ENCODE results near the gene CYB561D2. TPM values are rescaled to one million over a fixed set of nuclear protein-coding genes. Genes with fewer than 3 reads are reported as not detected.
"Not testable (repeated sequence)": the region's sequence is repeated elsewhere in the genome, so short reads cannot be mapped to it uniquely, and the experiment has no call there.

Gene CYB561D2
- 10 to 100 TPM in 1 of 2 donors, 1 to 10 TPM in 1; 7.9 to 10.5 TPM for total RNA-seq
- long read RNA-seq, donor 1, transcript CYB561D2-205 (4 exons, 1,319 nt): major isoform, 7 of 11 reads
- long read RNA-seq, donor 1, partial matches to known transcripts: 0 of 11 reads
- long read RNA-seq, donor 1, other reads (novel, unspliced or antisense): 1 of 11 reads
- long read RNA-seq, donor 2, transcript CYB561D2-205 (4 exons, 1,319 nt): major isoform, 13 of 30 reads
- long read RNA-seq, donor 2, transcript CYB561D2-201 (4 exons, 1,225 nt): minor isoform, 6 of 30 reads
- long read RNA-seq, donor 2, partial matches to known transcripts: 1 of 30 reads
- long read RNA-seq, donor 2, other reads (novel, unspliced or antisense): 5 of 30 reads

- DNase-seq (ENCODE audit: low spot score): peak; percentile 99
- intact Hi-C loops (cut with DNase I): no loop called here
These were observed at the start of gene CYB561D2, which contains the start of gene NPRL2 for GRCh38 chr3:50350527-50351322. CYB561D2 (plus strand) TSS chr3:50350862; CDS start chr3:50351434, 572 bp downstream. NPRL2 (minus strand) TSS chr3:50350775; CDS start chr3:50350652, 123 bp downstream.

GRCh38 chr3:50302095-50303012 is 48.3 kb upstream of the CYB561D2 start:
- intact Hi-C loops (cut with DNase I): no loop called here
- DNase-seq (ENCODE audit: low spot score): no peak

- peak; percentile 89 for DNase-seq (ENCODE audit: low spot score)
These were observed 47.4 kb upstream of the CYB561D2 start, which contains the start of gene HYAL1 for GRCh38 chr3:50303013-50303815. HYAL1 (minus strand) TSS chr3:50303574; CDS start chr3:50302956, 618 bp downstream.

GRCh38 chr3:50304601-50305000 is 46.1 kb upstream of the CYB561D2 start:
- no peak for DNase-seq (ENCODE audit: low spot score)
- intact Hi-C loops (cut with DNase I): no loop called here

More at GRCh38 chr3:50303013-50303815, 47.4 kb upstream of the CYB561D2 start, which contains the start of gene HYAL1:
- intact Hi-C loops (cut with DNase I): no loop called here

- intact Hi-C loops (cut with DNase I); DNase-seq (ENCODE audit: low spot score): not testable (repeated sequence)
These were observed 38.6 kb upstream of the CYB561D2 start for GRCh38 chr3:50312041-50312440.

GRCh38 chr3:50314342-50314741 is 36.3 kb upstream of the CYB561D2 start:
- intact Hi-C loops (cut with DNase I): no loop called here
- no peak for DNase-seq (ENCODE audit: low spot score)

- intact Hi-C loops (cut with DNase I): no loop called here
- DNase-seq (ENCODE audit: low spot score): no peak
These were observed 35.8 kb upstream of the CYB561D2 start for GRCh38 chr3:50314816-50315215.

GRCh38 chr3:50316657-50317242 is 33.9 kb upstream of the CYB561D2 start:
- intact Hi-C loops (cut with DNase I): no loop called here
- no peak for DNase-seq (ENCODE audit: low spot score)

GRCh38 chr3:50317300-50317699 is 33.4 kb upstream of the CYB561D2 start:
- DNase-seq (ENCODE audit: low spot score): no peak
- intact Hi-C loops (cut with DNase I): no loop called here

GRCh38 chr3:50318163-50318562 is 32.5 kb upstream of the CYB561D2 start:
- intact Hi-C loops (cut with DNase I): no loop called here
- DNase-seq (ENCODE audit: low spot score): no peak

- intact Hi-C loops (cut with DNase I): no loop called here
- DNase-seq (ENCODE audit: low spot score): no peak
These were observed 32.0 kb upstream of the CYB561D2 start for GRCh38 chr3:50318615-50319014.

GRCh38 chr3:50319181-50319893 is 31.3 kb upstream of the CYB561D2 start:
- DNase-seq (ENCODE audit: low spot score): no peak
- intact Hi-C loops (cut with DNase I): no loop called here

GRCh38 chr3:50319894-50320625 is 30.6 kb upstream of the CYB561D2 start:
- intact Hi-C loops (cut with DNase I): no loop called here
- DNase-seq (ENCODE audit: low spot score): no peak

- DNase-seq (ENCODE audit: low spot score): peak; percentile 91
- intact Hi-C loops (cut with DNase I): no loop called here
These were observed 29.8 kb upstream of the CYB561D2 start for GRCh38 chr3:50320853-50321335.

- intact Hi-C loops (cut with DNase I): loop anchor here in 1 of 2 donors (1.0 kb wide), 1 partner anchor 31 kb away; no protein-coding TSS in a partner anchor
- DNase-seq (ENCODE audit: low spot score): peak; percentile 96
These were observed 29.1 kb upstream of the CYB561D2 start for GRCh38 chr3:50321336-50322114.

GRCh38 chr3:50322115-50322385 is 28.6 kb upstream of the CYB561D2 start:
- no peak for DNase-seq (ENCODE audit: low spot score)
- intact Hi-C loops (cut with DNase I): loop anchor here in 1 of 2 donors (1.0 kb wide), 1 partner anchor 30 kb away; no protein-coding TSS in a partner anchor
